ENCODE measurements around the gene NTN1. TPM values are rescaled to one million over a fixed set of nuclear protein-coding genes. Genes with fewer than 3 reads are reported as not detected.

NTN1 gene
- total RNA-seq: 0.16 and 1.0 TPM in 2 replicates

DNA sequence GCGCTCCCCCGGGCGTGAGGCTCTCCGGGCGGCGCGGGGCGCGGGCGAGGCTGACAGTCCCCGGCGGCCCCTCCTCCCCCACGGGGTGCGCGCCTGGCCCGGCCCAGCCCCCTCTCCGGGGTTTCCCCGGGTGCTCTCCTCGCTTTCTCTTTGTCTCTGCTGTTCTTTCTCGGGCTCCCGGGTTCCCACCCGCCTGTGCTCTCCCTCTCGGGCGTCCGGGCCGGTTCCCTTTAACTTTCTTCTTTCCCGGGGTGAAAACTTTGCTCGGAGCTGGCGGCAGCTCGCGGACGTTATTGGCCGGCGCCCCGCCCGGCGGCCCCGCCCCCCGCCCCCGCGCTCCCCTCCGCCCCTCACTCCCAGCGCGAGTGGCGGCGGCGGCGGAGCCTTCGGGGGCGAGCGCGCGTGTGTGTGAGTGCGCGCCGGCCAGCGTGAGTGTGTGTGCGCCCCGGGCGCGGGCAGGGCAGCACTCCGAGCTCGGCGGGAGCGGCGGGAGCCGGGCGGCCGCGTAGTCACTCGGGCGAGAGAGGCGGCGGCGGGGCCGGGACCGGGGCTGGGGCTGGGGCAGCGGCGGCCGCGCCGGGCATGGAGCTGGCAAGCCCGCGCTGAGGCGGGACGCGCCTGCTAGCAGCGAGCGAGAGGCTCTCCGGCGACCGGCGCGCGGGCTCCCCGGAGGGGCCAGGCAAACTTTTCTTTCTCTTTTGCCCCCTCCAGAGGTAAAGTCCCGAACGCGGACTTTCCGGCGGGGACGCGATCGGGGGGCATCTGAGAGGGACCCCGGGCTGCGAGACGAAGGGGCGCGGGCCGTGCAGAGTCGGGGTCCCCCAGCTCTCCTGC is at the start of gene NTN1:
Gene NTN1 (plus strand): TSS at position 353 of the 834 bp plus-strand sequence. CDS start 864 bp downstream, outside the sequence.

Other genes with a start within 250 kb of the NTN1 start
- not detected in 2 replicates for gene MFSD6L, start 222.1 kb upstream of the NTN1 start, total RNA-seq
- not detected in 2 replicates for gene PIK3R6, start 153.8 kb upstream of the NTN1 start, total RNA-seq
- gene PIK3R5, start 55.8 kb upstream of the NTN1 start, total RNA-seq: not detected in 2 replicates

Measured in bronchial smooth muscle cell (primary cell).